Thymus (tissue), 11 donors: ENCODE results near the gene ANO2. TPM values are rescaled to one million over a fixed set of nuclear protein-coding genes. Genes with fewer than 3 reads are reported as not detected.

Source experiments
- DNase-seq, 9 donors: peaks; one replicate each; pipeline ENCODE4 v3.0.0-alpha.2; 2013; ENCODE audit warnings: low spot score in 9 of 9, low read depth in 6 of 9, missing footprints in 1 of 9
- H3K27ac ChIP-seq, 2 donors: one replicate each; pipeline ENCODE4 v1.5.1; 2013; ENCODE audit warnings: control low read depth in 1 of 2, low read depth in 1 of 2, low read length in 1 of 2, mild to moderate bottlenecking in 1 of 2, moderate library complexity in 1 of 2
- H3K27me3 ChIP-seq, 2 donors: one replicate each; pipeline ENCODE4 v1.5.1; 2013; ENCODE audit warnings: low read length in 1 of 2; ENCODE audit not compliant: control insufficient read depth in 2 of 2, insufficient read depth in 1 of 2
- H3K36me3 ChIP-seq, 2 donors: one replicate each; pipeline ENCODE4 v1.5.1; 2013; ENCODE audit warnings: low read length in 1 of 2, mild to moderate bottlenecking in 1 of 2, moderate library complexity in 1 of 2; ENCODE audit not compliant: control insufficient read depth in 2 of 2, insufficient read depth in 2 of 2
- H3K4me1 ChIP-seq, 2 donors: one replicate each; pipeline ENCODE4 v1.5.1; 2013; ENCODE audit warnings: low read length in 2 of 2; ENCODE audit not compliant: control insufficient read depth in 2 of 2, insufficient read depth in 2 of 2
- H3K4me3 ChIP-seq, 2 donors: one replicate each; pipeline ENCODE4 v1.5.1; 2013; ENCODE audit warnings: low read length in 2 of 2, control low read depth in 1 of 2, mild to moderate bottlenecking in 1 of 2
- H3K9me3 ChIP-seq, 2 donors: one replicate each; pipeline ENCODE4 v1.5.1; 2013; ENCODE audit warnings: low read length in 1 of 2, mild to moderate bottlenecking in 1 of 2; ENCODE audit not compliant: control insufficient read depth in 2 of 2, insufficient read depth in 1 of 2
- WGBS: extraction: QIAGEN DNeasy Blood & Tissue Kit; methylation state at CpG from one replicate; pipeline ENCODE4 v1.1.7; 2013; 5-methylcytosine and 5-hydroxymethylcytosine counted together
- polyA plus RNA-seq: library from polyadenylated mRNA; stranded (reverse); fragments of 200-250 nt; gene quantifications from one replicate; pipeline ENCODE4 v1.2.3, GENCODE V29; 2013
- total RNA-seq: library from RNA; stranded (reverse); fragments of 120-200 nt; gene quantifications from one replicate; pipeline ENCODE4 v1.2.4, GENCODE V29; 2013
- donor health status: healthy.

ANO2 gene
- total and polyA plus RNA-seq, 2 donors, result 0.57 to 1.4 TPM

- Histone ChIP-seq H3K36me3 (no peaks in the 10 kb centered on the region), H3K27me3 (no peaks in the 10 kb centered on the region), H3K27ac (no peak overlapping the region), H3K4me3 (no peak overlapping the region), H3K9me3 (no peaks in the 10 kb centered on the region), H3K4me1 (no peaks in the 10 kb centered on the region)
- no peak for DNase-seq
- 88% methylated on average over 6 of the region's 6 CpGs for WGBS
Measured at GRCh38 chr12:5976711-5977110, 31.7 kb upstream of the ANO2 start.

GRCh38 chr12:5976196-5976595 lies 31.1 kb upstream of the ANO2 start:
- WGBS, result 95% methylated on average over 9 of the region's 9 CpGs
- Histone ChIP-seq H3K27ac (no peak overlapping the region), H3K4me1 (no peaks in the 10 kb centered on the region), H3K36me3 (no peaks in the 10 kb centered on the region), H3K4me3 (no peak overlapping the region), H3K27me3 (no peaks in the 10 kb centered on the region), H3K9me3 (no peaks in the 10 kb centered on the region)
- no peak for DNase-seq

GRCh38 chr12:5973461-5974115 lies 28.5 kb upstream of the ANO2 start:
- no peaks in the 10 kb centered on the region for H3K4me1 ChIP-seq
- WGBS, result 95% methylated on average over 8 of the region's 8 CpGs

GRCh38 chr12:5972387-5972786 lies 27.3 kb upstream of the ANO2 start:
- H3K36me3 ChIP-seq, result no peaks in the 10 kb centered on the region
- no peak overlapping the region for H3K4me3 ChIP-seq
- no peak for DNase-seq
- no peaks in the 10 kb centered on the region for H3K9me3 ChIP-seq
- H3K4me1 ChIP-seq, result no peaks in the 10 kb centered on the region
- WGBS, result 89% methylated on average over 8 of the region's 8 CpGs
- H3K27me3 ChIP-seq, result no peaks in the 10 kb centered on the region
- no peak overlapping the region for H3K27ac ChIP-seq

More at GRCh38 chr12:5973461-5974115, 28.5 kb upstream of the ANO2 start:
- no peak overlapping the region for H3K4me3 ChIP-seq
- H3K36me3 ChIP-seq, result no peaks in the 10 kb centered on the region
- H3K27me3 ChIP-seq, result no peaks in the 10 kb centered on the region
- no peak for DNase-seq
- no peaks in the 10 kb centered on the region for H3K9me3 ChIP-seq
- H3K27ac ChIP-seq, result no peak overlapping the region

GRCh38 chr12:5971194-5971850 lies 26.3 kb upstream of the ANO2 start:
- no peak for DNase-seq
- no peak overlapping the region for H3K27ac ChIP-seq
- no peaks in the 10 kb centered on the region for H3K27me3 ChIP-seq
- no peaks in the 10 kb centered on the region for H3K9me3 ChIP-seq
- H3K4me3 ChIP-seq, result no peak overlapping the region
- WGBS, result 94% methylated on average over 10 of the region's 10 CpGs
- H3K4me1 ChIP-seq, result no peaks in the 10 kb centered on the region
- H3K36me3 ChIP-seq, result no peaks in the 10 kb centered on the region

GRCh38 chr12:5969974-5970690 lies 25.1 kb upstream of the ANO2 start:
- Histone ChIP-seq H3K9me3 (no peaks in the 10 kb centered on the region), H3K36me3 (no peaks in the 10 kb centered on the region), H3K4me3 (no peak overlapping the region), H3K4me1 (no peaks in the 10 kb centered on the region), H3K27ac (no peak overlapping the region), H3K27me3 (no peaks in the 10 kb centered on the region)
- WGBS, result 97% methylated on average over 5 of the region's 5 CpGs
- DNase-seq, result no peak

GRCh38 chr12:5969156-5969973 lies 24.3 kb upstream of the ANO2 start:
- no peak for DNase-seq
- H3K36me3 ChIP-seq, result no peaks in the 10 kb centered on the region
- WGBS, result 94% methylated on average over 17 of the region's 17 CpGs

GRCh38 chr12:5967645-5968415 lies 22.8 kb upstream of the ANO2 start:
- H3K4me1 ChIP-seq, result no peaks in the 10 kb centered on the region
- DNase-seq, result no peak
- no peaks in the 10 kb centered on the region for H3K36me3 ChIP-seq
- no peak overlapping the region for H3K27ac ChIP-seq
- H3K27me3 ChIP-seq, result no peaks in the 10 kb centered on the region
- H3K9me3 ChIP-seq, result no peaks in the 10 kb centered on the region
- H3K4me3 ChIP-seq, result no peak overlapping the region
- whole genome bisulfite sequencing, result 96% methylated on average over 17 of the region's 17 CpGs

More at GRCh38 chr12:5969156-5969973, 24.3 kb upstream of the ANO2 start:
- H3K9me3 ChIP-seq, result no peaks in the 10 kb centered on the region
- no peaks in the 10 kb centered on the region for H3K4me1 ChIP-seq
- H3K27ac ChIP-seq, result no peak overlapping the region
- no peaks in the 10 kb centered on the region for H3K27me3 ChIP-seq
- H3K4me3 ChIP-seq, result no peak overlapping the region
